Sigmoid colon (tissue), 7 donors: ENCODE measurements around the gene RHBDL3. TPM values are rescaled to one million over a fixed set of nuclear protein-coding genes. Genes with fewer than 3 reads are reported as not detected.
"Not testable (repeated sequence)": the region's sequence is repeated elsewhere in the genome, so short reads cannot be mapped to it uniquely, and the experiment has no call there.

Source experiments
- DNase-seq: peaks from one replicate; pipeline ENCODE4 v3.0.0-alpha.2; 2019
- H3K27ac ChIP-seq, 4 donors: fragments of 200-600 bp; sonication (generic); one replicate each; pipeline ENCODE4 v1.5.1; 2016 to 2019; ENCODE audit warnings: mild to moderate bottlenecking in 1 of 4
- H3K27me3 ChIP-seq, 3 donors: fragments of 200-600 bp; sonication (generic); one replicate each; pipeline ENCODE4 v1.5.1; 2019; ENCODE audit warnings: mild to moderate bottlenecking in 1 of 3
- H3K36me3 ChIP-seq, 4 donors: fragments of 200-600 bp; sonication (generic); one replicate each; pipeline ENCODE4 v1.5.1; 2016 to 2019
- H3K4me1 ChIP-seq, 4 donors: fragments of 200-600 bp; sonication (generic); one replicate each; pipeline ENCODE4 v1.5.1; 2017 to 2019
- H3K4me3 ChIP-seq, 4 donors: fragments of 200-600 bp; sonication (generic); one replicate each; pipeline ENCODE4 v1.5.1; 2017 to 2019; ENCODE audit warnings: mild to moderate bottlenecking in 2 of 4, moderate library complexity in 1 of 4
- H3K9me3 ChIP-seq, 4 donors: fragments of 200-600 bp in 3 of 4; sonication (generic) in 3 of 4; one replicate each; pipeline versions ENCODE4 v1.5.1 to v1.6.1; 2013 to 2019
- EP300 ChIP-seq, 4 donors: sonication (generic); formaldehyde crosslinking; IDR thresholded peaks; one replicate each; pipeline ENCODE4 v1.6.1; 2017; ENCODE audit warnings: antibody characterized with exemption in 4 of 4
- POLR2A ChIP-seq, 2 donors: fragments of 450-650 bp; IDR thresholded peaks; one replicate each; pipeline ENCODE4 v1.6.1; 2016; ENCODE audit warnings: antibody characterized with exemption in 2 of 2, mild to moderate bottlenecking in 2 of 2, moderate library complexity in 2 of 2
- POLR2AphosphoS5 ChIP-seq, 4 donors: sonication (generic); formaldehyde crosslinking; IDR thresholded peaks; one replicate each; pipeline ENCODE4 v1.6.1; 2017; ENCODE audit warnings: antibody characterized with exemption in 4 of 4
- WGBS, 2 donors: extraction: QIAGEN DNeasy Blood & Tissue Kit; methylation state at CpG; one replicate each; pipeline ENCODE4 v1.1.7; 2013; 5-methylcytosine and 5-hydroxymethylcytosine counted together
- intact Hi-C: fragments of 100-400 bp; cut with DNase I; formaldehyde crosslinking; loops from one replicate; pipeline ENCODE4 v1.15.1; 2023
- polyA plus RNA-seq, 3 donors: library from polyadenylated mRNA; stranded (reverse); fragments of 200-250 nt; gene quantifications; one replicate each; pipeline ENCODE4 v1.2.3, GENCODE V29; 2013
- total RNA-seq, 4 donors: library from RNA; depleted of rRNA; stranded (reverse); fragments of >200 nt; gene quantifications; one replicate each; pipeline ENCODE4 v1.1.0, GENCODE V29; 2016
- TF ChIP-seq, protein P1 (sequence below), 4 experiments: fragments of 450-650 bp in 3 of 4; fragments of 200-600 bp in 1 of 4; IDR thresholded peaks; one replicate each; pipeline ENCODE4 v1.5.1; 2016 to 2019; ENCODE audit warnings: antibody characterized with exemption in 4 of 4, mild to moderate bottlenecking in 3 of 4, moderate library complexity in 2 of 4
- donor health status: healthy with polysubstance abuse.
- donor health status: Bipolar disorder and iron deficiency.
- donor health status: healthy.

Gene RHBDL3
- total and polyA plus RNA-seq, 7 donors, result 0.23 to 0.83 (median 0.61) TPM; not detected in 1

DNA sequence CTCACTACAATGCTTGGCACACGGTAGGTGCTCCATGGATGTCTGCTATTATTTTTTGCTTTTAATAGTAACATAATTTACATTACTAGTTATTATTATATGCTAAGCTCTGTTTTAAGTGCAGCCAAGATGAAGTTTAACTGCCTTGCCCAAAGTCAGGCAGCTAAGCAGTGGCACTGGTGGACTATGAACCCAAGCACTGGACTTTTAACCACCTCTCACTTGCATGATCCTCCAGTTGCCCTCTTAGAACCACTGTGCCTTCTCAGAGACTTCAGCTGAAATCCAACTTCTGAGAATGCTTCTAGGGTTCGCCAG lies 82.8 kb downstream of the RHBDL3 start:
- WGBS, 2 donors, result 97 to 98% methylated on average over 2 of the region's 2 CpGs
- H3K27ac ChIP-seq, result no peak overlapping the region
- H3K4me1 ChIP-seq, result peaks cover 0 to 38% (median 32%) of the 10 kb centered on the region in 4 donors
- no peak for DNase-seq
- no peaks in the 10 kb centered on the region for H3K36me3 ChIP-seq
- TF ChIP-seq, protein P1, sequence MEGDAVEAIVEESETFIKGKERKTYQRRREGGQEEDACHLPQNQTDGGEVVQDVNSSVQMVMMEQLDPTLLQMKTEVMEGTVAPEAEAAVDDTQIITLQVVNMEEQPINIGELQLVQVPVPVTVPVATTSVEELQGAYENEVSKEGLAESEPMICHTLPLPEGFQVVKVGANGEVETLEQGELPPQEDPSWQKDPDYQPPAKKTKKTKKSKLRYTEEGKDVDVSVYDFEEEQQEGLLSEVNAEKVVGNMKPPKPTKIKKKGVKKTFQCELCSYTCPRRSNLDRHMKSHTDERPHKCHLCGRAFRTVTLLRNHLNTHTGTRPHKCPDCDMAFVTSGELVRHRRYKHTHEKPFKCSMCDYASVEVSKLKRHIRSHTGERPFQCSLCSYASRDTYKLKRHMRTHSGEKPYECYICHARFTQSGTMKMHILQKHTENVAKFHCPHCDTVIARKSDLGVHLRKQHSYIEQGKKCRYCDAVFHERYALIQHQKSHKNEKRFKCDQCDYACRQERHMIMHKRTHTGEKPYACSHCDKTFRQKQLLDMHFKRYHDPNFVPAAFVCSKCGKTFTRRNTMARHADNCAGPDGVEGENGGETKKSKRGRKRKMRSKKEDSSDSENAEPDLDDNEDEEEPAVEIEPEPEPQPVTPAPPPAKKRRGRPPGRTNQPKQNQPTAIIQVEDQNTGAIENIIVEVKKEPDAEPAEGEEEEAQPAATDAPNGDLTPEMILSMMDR (IDR thresholded peaks at IDR 0.05), result no peak
- TF ChIP-seq POLR2A (IDR thresholded peaks at IDR 0.05), result no peak
- TF ChIP-seq POLR2AphosphoS5 (IDR thresholded peaks at IDR 0.05), result no peak
- TF ChIP-seq EP300 (IDR thresholded peaks at IDR 0.05), result no peak
- no peaks in the 10 kb centered on the region for H3K9me3 ChIP-seq
- intact Hi-C loops, result no loop called here
- H3K4me3 ChIP-seq, result no peak overlapping the region
- no peaks in the 10 kb centered on the region for H3K27me3 ChIP-seq

DNA sequence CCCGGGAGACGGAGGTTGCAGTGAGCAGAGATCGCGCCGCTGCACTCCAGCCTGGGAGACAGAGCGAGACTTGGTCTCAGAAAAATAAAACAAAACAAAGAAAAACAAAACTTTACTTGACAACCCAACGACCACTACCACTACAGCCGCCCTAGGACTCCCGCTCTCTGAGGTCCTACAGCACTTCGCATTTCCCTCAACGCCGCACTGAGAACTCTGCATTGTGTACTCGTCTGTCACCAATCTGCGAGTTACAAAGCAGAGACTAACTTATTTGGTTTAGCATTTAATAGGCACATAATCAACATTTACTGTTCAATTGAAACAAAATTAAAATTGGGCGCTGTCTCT lies 83.8 kb downstream of the RHBDL3 start:
- H3K9me3 ChIP-seq, result no peaks in the 10 kb centered on the region
- 16 to 26% methylated on average over 15 of the region's 15 CpGs for WGBS, 2 donors
- no peaks in the 10 kb centered on the region for H3K27me3 ChIP-seq
- intact Hi-C loops, result no loop called here
- no peak for DNase-seq
- peak overlapping the region; percentile 68 to 92 (median 78) for H3K4me3 ChIP-seq
- TF ChIP-seq, protein P1 (IDR thresholded peaks at IDR 0.05), result no peak
- TF ChIP-seq POLR2AphosphoS5 (IDR thresholded peaks at IDR 0.05) (no peak), EP300 (IDR thresholded peaks at IDR 0.05) (no peak), POLR2A (IDR thresholded peaks at IDR 0.05) (no peak)
- peak overlapping the region; percentile 91 to 97 (median 94) for H3K27ac ChIP-seq
- peaks cover 4 to 8% (median 6%) of the 10 kb centered on the region in 4 donors for H3K36me3 ChIP-seq
- H3K4me1 ChIP-seq, result peaks cover 0 to 48% (median 42%) of the 10 kb centered on the region in 4 donors

DNA sequence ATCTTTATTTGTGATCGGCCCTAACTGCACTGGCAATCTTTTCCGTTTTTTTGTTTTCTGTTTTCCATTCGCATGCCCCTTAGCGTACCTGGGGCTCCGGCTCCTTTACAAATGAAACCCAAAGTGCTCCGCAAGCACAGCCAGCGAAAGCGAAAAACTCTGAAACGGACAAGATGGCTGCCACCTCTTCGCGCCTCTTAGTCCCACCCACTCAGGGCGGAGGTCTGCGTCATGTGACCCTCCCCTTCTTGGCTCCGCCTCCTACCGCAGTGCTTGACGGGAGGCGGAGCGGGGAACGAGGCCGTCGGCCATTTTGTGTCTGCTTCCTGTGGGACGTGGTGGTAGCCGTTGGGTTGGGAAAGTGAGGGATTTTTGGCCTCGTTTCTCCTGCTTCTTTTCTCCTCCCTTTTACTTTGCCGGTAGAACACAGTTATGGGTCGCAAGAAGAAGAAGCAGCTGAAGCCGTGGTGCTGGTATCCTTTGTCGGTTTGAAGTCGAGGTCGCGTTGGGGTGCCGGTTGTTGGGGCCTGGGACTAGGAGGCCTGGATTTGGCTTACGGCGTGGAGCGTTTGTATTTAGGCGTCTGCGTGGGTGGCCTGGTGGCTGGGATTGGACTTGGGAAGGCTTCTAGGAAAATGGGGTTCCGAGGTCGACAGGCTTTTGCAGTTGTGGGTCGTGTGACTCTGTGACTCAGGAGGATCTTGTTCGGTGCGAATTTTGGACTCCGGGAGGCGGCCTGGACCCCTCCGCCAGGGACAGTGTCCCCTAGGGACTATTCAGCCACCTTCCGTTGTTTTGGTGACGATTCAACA lies 84.4 kb downstream of the RHBDL3 start, which contains the start of gene ZNF207:
ZNF207 (plus strand) TSS at position 304 of the 812 bp plus-strand sequence; CDS start at position 433, 129 bp downstream.
- DNase-seq, result peak; percentile 98
- Histone ChIP-seq H3K4me3 (peak within 1 kb of the TSS; percentile 68 to 92 (median 78)), H3K27me3 (no peaks in the 10 kb centered on the region), H3K9me3 (no peaks in the 10 kb centered on the region), H3K4me1 (peaks cover 0 to 54% (median 48%) of the 10 kb centered on the region in 4 donors), H3K36me3 (peaks cover 4 to 12% (median 9%) of the 10 kb centered on the region in 4 donors), H3K27ac (peak within 1 kb of the TSS; percentile 91 to 97 (median 94))
- 0 to 1% methylated on average over 47 of the region's 47 CpGs for WGBS, 2 donors
- TF ChIP-seq POLR2A (IDR thresholded peaks at IDR 0.05) (peak; percentile 70 to 78), EP300 (IDR thresholded peaks at IDR 0.05) (no peak), POLR2AphosphoS5 (IDR thresholded peaks at IDR 0.05) (peak; percentile 93 to 97 (median 96))
- TF ChIP-seq, protein P1 (IDR thresholded peaks at IDR 0.05), result no peak
- intact Hi-C loops, result no loop called here

DNA sequence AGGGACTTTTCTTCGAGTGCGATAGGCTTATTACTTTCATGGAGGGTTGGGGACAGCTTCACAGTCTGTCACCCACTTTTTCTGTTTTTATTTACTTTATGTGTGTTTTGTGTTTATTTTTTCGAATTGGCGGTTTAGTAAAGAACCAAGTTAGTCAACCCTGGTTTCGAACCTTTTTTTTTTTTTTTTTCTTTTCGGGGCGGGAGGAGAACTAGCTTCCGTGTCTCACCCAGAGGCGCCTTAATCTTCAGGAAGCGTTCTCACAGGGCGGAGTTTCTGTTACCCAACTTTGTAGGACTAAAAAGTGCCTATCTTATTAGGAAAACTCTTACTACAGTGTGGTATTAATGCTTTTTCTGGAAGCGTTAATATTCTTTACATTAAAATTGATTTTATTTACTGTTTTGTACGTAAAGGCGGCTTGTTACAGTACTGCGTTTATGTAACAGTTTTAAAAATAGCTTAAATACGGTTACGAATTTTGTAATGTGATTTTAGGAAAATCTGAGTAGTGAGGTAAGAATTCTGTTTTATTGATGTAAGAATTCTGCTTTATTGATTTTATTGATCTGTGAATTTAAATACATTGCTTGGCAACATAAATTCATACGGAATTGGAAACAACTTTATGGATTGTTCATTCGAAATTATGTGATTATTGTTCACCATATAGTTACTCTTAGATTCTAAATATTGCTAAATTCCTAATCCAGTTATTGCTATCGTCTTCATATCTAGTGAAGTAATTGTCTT lies 85.2 kb downstream of the RHBDL3 start:
- H3K9me3 ChIP-seq, result no peaks in the 10 kb centered on the region
- peaks cover 0 to 62% (median 56%) of the 10 kb centered on the region in 4 donors for H3K4me1 ChIP-seq
- DNase-seq, result no peak
- H3K4me3 ChIP-seq, result peak overlapping the region; percentile 68 to 92 (median 78)
- no peaks in the 10 kb centered on the region for H3K27me3 ChIP-seq
- peaks cover 4 to 19% (median 10%) of the 10 kb centered on the region in 4 donors for H3K36me3 ChIP-seq
- H3K27ac ChIP-seq, result peak overlapping the region; percentile 91 to 97 (median 94)
- intact Hi-C loops, result no loop called here
- WGBS, 2 donors, result 0 to 1% methylated on average over 20 of the region's 20 CpGs
- no peak for TF ChIP-seq POLR2AphosphoS5 (IDR thresholded peaks at IDR 0.05)
- no peak for TF ChIP-seq EP300 (IDR thresholded peaks at IDR 0.05)
- TF ChIP-seq, protein P1 (IDR thresholded peaks at IDR 0.05), result no peak
- no peak for TF ChIP-seq POLR2A (IDR thresholded peaks at IDR 0.05)

DNA sequence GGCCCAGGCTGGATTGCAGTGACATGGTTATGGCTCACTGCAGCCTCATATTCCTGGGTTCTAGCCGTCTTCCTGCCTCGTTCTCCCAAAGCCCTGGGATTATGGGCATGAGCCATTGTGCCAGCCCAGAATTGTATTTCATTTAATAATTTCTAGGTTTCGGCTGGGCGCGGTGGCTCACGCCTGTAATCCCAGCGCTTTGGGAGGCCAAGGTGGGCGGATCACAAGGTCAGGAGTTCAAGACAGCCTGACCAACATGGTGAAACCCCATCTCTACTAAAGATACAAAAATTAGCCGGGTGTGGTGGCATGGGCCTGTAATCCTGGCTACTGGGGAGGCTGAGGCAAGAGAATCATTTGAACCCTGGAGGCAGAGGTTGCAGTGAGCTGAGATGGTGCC lies 87.1 kb downstream of the RHBDL3 start:
- WGBS, 2 donors, result 87 to 94% methylated on average over 9 of the region's 9 CpGs
- intact Hi-C loops, H3K27me3 ChIP-seq, H3K27ac ChIP-seq, H3K9me3 ChIP-seq, DNase-seq: not testable (repeated sequence)
- Histone ChIP-seq H3K36me3 (peaks cover 4 to 31% (median 10%) of the 10 kb centered on the region in 4 donors), H3K4me1 (peaks cover 0 to 74% (median 69%) of the 10 kb centered on the region in 4 donors), H3K4me3 (peak overlapping the region in 1 of 4 donors; percentile 86)
